Measurements from ENCODE around the gene NEIL3.
"Not testable (repeated sequence)": the region's sequence is repeated elsewhere in the genome, so short reads cannot be mapped to it uniquely, and the experiment has no call there.

NEIL3 gene

GRCh38 chr4:177301126-177301639 lies 8.5 kb upstream of the NEIL3 start:
- DNase-seq (ENCODE audit: low read depth in 3 of 3): no peak

GRCh38 chr4:177302371-177303100 lies 7.1 kb upstream of the NEIL3 start:
- DNase-seq (ENCODE audit: low read depth in 3 of 3): no peak

GRCh38 chr4:177304094-177304493 lies 5.6 kb upstream of the NEIL3 start:
- no peak for DNase-seq (ENCODE audit: low read depth in 3 of 3)

DNA sequence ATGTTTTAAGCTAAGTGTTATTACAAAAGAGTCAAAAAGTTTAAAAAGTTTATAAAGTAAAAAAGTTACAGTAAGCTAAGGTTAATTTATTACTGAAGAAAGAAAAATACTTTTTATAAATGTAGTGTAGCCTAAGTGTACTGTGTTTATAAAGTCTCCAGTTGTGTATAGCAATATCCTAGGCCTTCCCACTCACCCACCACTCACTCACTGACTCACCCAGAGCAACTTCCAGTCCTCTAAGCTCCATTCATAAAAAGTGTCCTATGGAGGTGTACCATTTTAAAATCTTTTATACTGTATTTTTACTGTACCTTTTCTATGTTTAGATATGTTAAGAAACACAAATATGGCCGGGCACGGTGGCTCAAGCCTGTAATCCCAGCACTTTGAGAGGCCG lies 4.8 kb upstream of the NEIL3 start:
- not testable (repeated sequence) for DNase-seq (ENCODE audit: low read depth in 3 of 3)

- DNase-seq (ENCODE audit: low read depth in 3 of 3): no peak
Measured at GRCh38 chr4:177308125-177308524, 1.5 kb upstream of the NEIL3 start.

GRCh38 chr4:177308847-177309521 lies 690 bp upstream of the NEIL3 start:
- DNase-seq (ENCODE audit: low read depth in 3 of 3): no peak

GRCh38 chr4:177311589-177311988 lies 1.9 kb downstream of the NEIL3 start:
- DNase-seq (ENCODE audit: low read depth in 3 of 3): no peak

GRCh38 chr4:177313263-177313662 lies 3.6 kb downstream of the NEIL3 start:
- DNase-seq (ENCODE audit: low read depth in 3 of 3): no peak

- no peak for DNase-seq (ENCODE audit: low read depth in 3 of 3)
Measured at GRCh38 chr4:177315767-177316464, 6.2 kb downstream of the NEIL3 start.

DNA sequence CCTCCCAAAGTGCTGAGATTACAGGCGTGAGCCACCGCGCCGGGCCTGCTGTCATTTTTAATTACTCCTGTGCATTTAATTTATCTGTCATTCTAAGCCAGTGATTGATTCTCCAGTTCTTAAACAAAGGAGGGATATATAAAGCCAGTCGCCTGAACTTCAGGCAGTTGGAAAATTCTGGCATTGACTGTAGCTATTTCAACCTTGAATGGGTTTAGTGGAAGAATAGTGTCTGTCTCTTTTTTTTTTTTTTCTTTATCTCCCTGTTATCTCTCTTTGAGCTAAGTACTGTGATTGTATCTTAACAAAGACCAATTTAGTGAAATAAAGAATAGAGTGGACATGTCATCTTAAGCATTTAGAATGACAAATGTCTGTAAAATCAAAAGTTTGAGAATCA lies 11.0 kb downstream of the NEIL3 start:
- DNase-seq (ENCODE audit: low read depth in 3 of 3): no peak

DNA sequence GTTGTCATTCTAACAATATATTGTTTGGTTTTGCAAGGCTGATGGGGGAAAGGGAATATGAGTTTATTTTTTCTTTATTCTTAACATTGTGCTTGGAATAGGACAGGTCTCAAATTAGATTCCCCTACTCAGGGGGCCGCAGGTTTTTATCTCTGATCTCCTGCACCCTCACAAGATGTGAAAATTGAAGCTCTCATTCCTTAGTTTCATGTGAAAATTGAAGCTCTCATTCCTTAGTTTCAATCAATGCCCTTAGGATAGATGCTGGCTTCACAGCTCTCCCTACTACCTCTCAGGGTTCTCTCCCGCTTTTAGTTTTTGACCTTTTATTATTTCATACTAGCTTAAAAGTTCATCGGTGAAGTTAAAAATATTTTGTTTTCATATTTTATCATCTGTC lies 12.0 kb downstream of the NEIL3 start:
- DNase-seq (ENCODE audit: low read depth in 3 of 3): no peak

DNA sequence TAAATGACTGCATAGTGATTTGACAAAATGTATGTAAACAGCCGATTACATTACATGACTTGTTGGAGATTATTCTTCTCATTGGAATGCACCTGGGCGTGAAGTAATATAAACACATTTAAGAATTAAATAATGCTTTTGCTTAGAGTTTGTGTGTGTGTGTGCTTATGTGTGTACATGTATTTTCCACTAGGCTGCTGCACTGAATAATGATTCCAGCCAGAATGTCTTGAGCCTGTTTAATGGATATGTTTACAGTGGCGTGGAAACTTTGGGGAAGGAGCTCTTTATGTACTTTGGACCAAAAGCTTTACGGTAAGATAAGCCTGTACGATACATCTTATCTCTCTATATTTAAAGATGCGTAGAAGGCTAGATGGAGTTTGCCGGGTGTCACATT lies 12.6 kb downstream of the NEIL3 start:
- DNase-seq (ENCODE audit: low read depth in 3 of 3): no peak

DNA sequence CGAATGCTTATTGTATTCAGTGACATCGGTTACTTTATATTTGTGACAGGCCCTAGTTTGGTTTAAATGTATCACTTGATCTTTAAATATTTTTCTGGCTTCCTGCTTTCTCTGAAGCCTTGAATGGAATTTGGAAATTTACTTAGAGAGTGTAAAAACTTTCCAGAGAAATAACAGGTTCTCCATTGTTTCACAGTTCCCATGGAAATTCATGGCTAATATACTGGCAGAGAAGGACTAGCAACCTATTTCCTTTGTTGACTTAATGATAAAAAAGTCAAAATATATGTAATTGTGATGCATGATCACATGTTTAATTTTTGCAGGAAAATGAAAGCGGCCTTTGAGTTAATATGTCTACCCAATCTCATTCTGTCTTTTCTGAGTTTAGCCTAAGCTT lies 13.2 kb downstream of the NEIL3 start:
- DNase-seq (ENCODE audit: low read depth in 3 of 3): no peak

- DNase-seq (ENCODE audit: low read depth in 3 of 3): no peak
Measured at GRCh38 chr4:177323416-177323815, 13.7 kb downstream of the NEIL3 start.

DNA sequence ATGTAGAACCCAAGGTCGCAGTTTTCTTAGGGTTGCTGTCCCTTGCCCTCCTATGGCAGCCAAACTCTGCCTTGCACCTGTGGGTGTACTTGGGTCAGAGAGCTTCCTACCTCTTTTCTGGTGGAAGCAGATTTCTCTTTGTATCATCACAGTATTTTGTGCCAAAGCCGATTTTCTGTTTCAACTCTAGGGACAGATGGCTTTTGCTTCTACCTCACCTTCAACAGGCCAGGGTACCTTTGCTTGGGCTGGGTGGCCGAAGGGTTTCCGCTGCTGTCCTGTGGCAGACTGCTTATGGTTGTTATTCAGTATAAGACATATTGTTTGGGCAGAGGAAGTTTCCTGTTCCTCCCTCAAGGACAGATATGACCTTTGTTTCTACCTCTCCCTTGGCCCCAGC lies 22.4 kb downstream of the NEIL3 start:
- no peak for DNase-seq (ENCODE audit: low read depth in 3 of 3)

DNA sequence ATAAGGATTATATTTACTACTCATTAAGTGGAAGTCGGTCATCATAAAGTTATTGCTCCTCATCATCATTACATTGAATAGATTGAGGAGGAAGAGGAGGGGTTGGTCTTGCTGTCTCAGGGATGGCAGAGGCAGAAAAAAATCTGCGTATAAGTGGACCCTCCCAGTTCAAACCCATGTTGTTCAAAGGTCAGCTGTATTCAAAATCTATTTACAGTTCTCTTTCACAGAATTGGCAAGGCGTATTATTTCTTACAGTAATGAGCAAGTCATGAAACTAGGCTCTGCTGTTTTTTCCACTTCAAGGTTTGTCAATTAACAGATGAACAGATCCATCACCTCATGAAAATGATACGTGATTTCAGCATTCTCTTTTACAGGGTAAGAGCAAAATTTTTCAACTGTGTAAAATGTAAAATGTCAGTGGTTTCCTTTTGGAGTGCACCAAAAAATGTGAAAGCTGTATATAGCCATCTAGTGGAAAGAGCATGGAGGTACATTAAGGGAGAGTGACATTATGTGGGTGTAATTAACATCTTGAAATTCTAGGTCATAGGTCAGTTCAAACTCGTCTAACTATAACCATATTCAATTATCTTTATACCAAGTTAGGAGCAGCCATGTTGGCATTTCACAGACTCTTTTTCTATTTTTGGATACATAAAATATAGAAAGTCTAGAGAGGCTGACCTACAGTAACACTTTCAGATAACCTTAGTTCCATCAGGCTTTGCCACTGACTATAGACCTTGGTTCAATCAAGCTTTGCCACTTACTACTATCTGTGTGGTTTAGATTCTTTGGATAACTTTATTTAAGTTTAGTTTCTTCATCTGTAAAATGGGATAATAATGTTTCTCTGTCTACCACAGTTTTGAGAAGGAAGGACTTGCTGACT lies 30.1 kb downstream of the NEIL3 start:
- no peak for DNase-seq (ENCODE audit: low read depth in 3 of 3)

DNA sequence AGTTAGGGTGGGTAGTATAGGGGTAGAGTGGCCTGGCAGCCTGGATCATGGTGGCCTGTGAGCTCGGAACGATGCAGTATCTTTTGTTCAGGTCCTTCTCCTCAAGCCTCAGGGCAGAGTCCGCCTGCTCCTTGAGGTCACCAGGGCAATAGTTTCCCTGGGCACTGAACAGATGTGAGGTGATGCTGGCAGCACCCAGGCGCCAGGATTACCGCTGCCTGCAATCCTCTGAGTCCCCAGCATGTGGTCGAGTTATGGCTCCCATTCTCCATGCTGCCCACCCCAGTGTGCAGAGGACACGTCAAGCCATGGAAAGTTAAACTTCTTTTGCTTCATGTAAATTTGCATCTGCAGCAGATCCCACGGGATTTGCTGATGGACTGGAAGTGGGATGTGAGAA lies 38.7 kb downstream of the NEIL3 start:
- no peak for DNase-seq (ENCODE audit: low read depth in 3 of 3)

DNA sequence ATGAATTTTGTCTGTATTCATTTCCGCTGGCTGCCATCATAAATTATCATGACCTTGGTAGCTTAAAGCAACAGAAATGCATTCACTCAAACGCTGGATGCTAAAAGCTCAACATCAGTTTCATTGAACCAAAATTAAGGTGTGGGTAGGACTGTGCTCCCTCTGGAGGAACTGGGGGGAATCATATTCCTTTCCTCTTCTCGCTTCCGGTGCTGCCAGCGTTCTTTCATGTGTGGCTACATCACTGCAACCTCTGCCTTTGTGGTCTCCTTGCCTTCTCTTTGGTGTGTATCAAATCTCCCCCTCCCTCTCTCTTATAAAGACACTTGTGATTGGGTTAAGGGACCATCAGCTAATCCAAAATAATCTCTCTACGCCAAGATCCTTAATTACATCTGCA lies 39.5 kb downstream of the NEIL3 start:
- no peak for DNase-seq (ENCODE audit: low read depth in 3 of 3)

GRCh38 chr4:177351622-177352244 lies 42.1 kb downstream of the NEIL3 start:
- no peak for DNase-seq (ENCODE audit: low read depth in 3 of 3)

GRCh38 chr4:177356206-177356605 lies 46.5 kb downstream of the NEIL3 start:
- no peak for DNase-seq (ENCODE audit: low read depth in 3 of 3)

GRCh38 chr4:177356921-177357320 lies 47.2 kb downstream of the NEIL3 start:
- DNase-seq (ENCODE audit: low read depth in 3 of 3): no peak
